Natural killer cell treated with Interleukin-12 subunit alpha and Interleukin-12 subunit beta and Interleukin-15 and Interleukin-18, amount 100 ng/mL, for 72 hours (primary cell): ENCODE results near the gene MED1. TPM values are rescaled to one million over a fixed set of nuclear protein-coding genes. Genes with fewer than 3 reads are reported as not detected.

Source experiments
- ATAC-seq, 2 donors: fragments of 150-1000 bp; cut with Tn5 transposase in 1 of 2; sonication (Bioruptor Pico), chemical (Tn5 transposase) in 1 of 2; 2 replicates each; pipeline ENCODE4 v1.10.0; 2021
- DNase-seq: peaks from one replicate; pipeline ENCODE4 v3.0.0; 2022; ENCODE audit warnings: low spot score
- H3K27ac Mint-ChIP-seq, 2 donors: 1 replicate in 1 of 2; 2 replicates in 1 of 2; pipeline ENCODE4 v1.8.0; 2022; ENCODE audit warnings: mixed read lengths in 2 of 2, mild to moderate bottlenecking in 1 of 2, moderate library complexity in 1 of 2
- H3K27me3 Mint-ChIP-seq, 2 donors: 1 replicate in 1 of 2; 2 replicates in 1 of 2; pipeline ENCODE4 v1.8.0; 2022; ENCODE audit warnings: mixed read lengths in 2 of 2
- H3K36me3 Mint-ChIP-seq: one replicate; pipeline ENCODE4 v1.8.0; 2022; ENCODE audit warnings: mixed read lengths
- H3K4me1 Mint-ChIP-seq, 2 donors: 1 replicate in 1 of 2; 2 replicates in 1 of 2; pipeline ENCODE4 v1.8.0; 2022; ENCODE audit warnings: low read depth in 2 of 2, mixed read lengths in 2 of 2, mild to moderate bottlenecking in 1 of 2
- H3K4me3 Mint-ChIP-seq: one replicate; pipeline ENCODE4 v1.8.0; 2022; ENCODE audit warnings: mixed read lengths
- H3K9me3 Mint-ChIP-seq: 2 replicates; pipeline ENCODE4 v1.8.0; 2022; ENCODE audit warnings: mixed read lengths
- total RNA-seq, 2 donors: library from RNA; stranded (reverse); gene quantifications; one replicate each; pipeline ENCODE4 v1.2.3, GENCODE V29; 2022

The MED1 gene
- total RNA-seq, 2 donors from 2014 or later: 66.1 to 67.2 TPM

GRCh38 chr17:39405436-39405835, 45.6 kb downstream of the MED1 start:
- peaks cover 24 to 45% of the 10 kb centered on the region in 2 donors for H3K4me1 Mint-ChIP-seq
- H3K36me3 Mint-ChIP-seq: peaks cover 28% of the 10 kb centered on the region
- H3K27ac Mint-ChIP-seq: peak overlapping the region; percentile 91

GRCh38 chr17:39404542-39405378, 46.3 kb downstream of the MED1 start:
- H3K4me1 Mint-ChIP-seq: peaks cover 30 to 52% of the 10 kb centered on the region in 2 donors

More at GRCh38 chr17:39405436-39405835, 45.6 kb downstream of the MED1 start:
- no peak for ATAC-seq
- Mint-ChIP-seq H3K4me3 (peak overlapping the region; percentile 81), H3K27me3 (no peaks in the 10 kb centered on the region), H3K9me3 (no peaks in the 10 kb centered on the region)
- no peak for DNase-seq

DNA sequence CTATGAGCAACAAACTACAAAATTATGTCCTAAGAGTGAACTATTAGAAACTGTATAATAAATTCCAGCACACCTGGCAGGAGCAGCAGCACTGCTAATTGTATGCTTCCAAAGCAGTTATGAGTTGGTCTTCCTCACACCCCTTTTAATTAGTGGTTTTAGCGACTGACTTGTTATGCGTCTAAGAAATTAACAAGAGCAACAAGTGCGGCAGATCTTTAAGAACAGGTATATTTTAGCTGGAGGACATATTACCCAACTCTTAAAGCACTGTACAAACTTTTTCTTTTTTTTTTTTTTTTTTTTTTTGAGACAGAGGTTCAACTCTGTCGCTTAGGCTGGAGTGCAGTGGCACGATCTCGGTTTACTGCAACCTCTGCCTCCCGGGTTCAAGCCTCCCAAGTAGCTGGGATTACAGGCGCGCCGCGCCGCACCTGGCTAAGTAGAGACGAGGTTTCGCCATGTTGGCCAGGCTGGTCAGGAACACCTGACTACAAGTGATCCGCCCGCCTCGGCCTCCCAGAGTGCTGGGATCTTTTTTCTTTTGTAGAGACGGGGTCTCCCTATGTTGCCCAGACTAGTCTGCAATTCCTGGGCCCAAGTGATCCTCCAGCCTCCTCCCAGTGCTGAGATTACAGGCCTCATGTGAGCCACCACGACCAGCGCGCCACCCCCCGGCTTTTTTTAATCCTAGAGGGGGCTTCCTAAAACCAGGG, 48.0 kb downstream of the MED1 start:
- H3K27ac Mint-ChIP-seq: peak overlapping the region; percentile 46 to 93
- H3K4me1 Mint-ChIP-seq: peaks cover 30 to 52% of the 10 kb centered on the region in 2 donors

More at GRCh38 chr17:39404542-39405378, 46.3 kb downstream of the MED1 start:
- DNase-seq (no peak), ATAC-seq (peak; percentile 24 to 56)
- peak overlapping the region; percentile 81 for H3K4me3 Mint-ChIP-seq
- H3K27ac Mint-ChIP-seq: peak overlapping the region; percentile 91
- no peaks in the 10 kb centered on the region for H3K9me3 Mint-ChIP-seq
- no peaks in the 10 kb centered on the region for H3K27me3 Mint-ChIP-seq
- H3K36me3 Mint-ChIP-seq: peaks cover 21% of the 10 kb centered on the region

DNA sequence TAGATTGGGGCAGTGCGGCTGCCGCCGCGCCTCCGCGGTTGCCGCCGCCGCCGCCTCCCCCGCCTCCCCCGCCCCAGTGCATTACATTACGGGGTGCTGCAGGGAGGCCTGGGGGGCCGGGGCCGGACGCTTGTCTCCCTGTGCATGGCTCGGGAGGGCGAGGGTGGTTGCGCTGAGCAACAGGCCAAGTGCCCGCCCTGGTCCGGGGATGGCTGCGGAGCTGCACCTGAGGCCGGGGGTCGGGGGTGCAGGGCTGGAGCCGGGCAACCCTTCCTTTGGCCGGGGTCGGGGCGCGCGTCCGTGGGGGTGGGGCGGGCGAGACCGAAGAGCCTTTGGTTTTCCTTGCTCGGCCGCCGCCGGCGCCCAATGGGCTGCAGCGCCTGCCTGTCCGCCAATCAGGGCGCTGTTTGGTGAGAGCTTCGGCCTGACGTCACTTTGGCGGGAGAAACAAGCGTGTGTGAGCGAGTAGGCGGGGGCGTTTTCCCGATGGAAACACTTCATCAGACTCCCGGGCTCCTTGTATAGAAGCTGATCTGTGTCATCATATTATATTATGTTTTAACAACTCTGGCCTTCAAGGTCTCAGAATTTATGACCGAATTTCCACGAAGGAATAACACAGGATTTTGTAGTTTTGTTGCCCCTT, 48.7 kb downstream of the MED1 start:
- peak overlapping the region; percentile 98 for H3K4me3 Mint-ChIP-seq
- H3K27ac Mint-ChIP-seq: peak overlapping the region; percentile 46 to 93
- no peaks in the 10 kb centered on the region for H3K9me3 Mint-ChIP-seq
- DNase-seq (peak; percentile 93), ATAC-seq (peak; percentile 79 to 89)
- peaks cover under 1% of the 10 kb centered on the region for H3K36me3 Mint-ChIP-seq
- peaks cover 30 to 47% of the 10 kb centered on the region in 2 donors for H3K4me1 Mint-ChIP-seq
- no peaks in the 10 kb centered on the region for H3K27me3 Mint-ChIP-seq

More for the DNA sequence above, 48.0 kb downstream of the MED1 start:
- no peak for DNase-seq
- Mint-ChIP-seq H3K4me3 (peak overlapping the region; percentile 98), H3K36me3 (peaks cover 7% of the 10 kb centered on the region), H3K9me3 (no peaks in the 10 kb centered on the region), H3K27me3 (no peaks in the 10 kb centered on the region)
- no peak for ATAC-seq

DNA sequence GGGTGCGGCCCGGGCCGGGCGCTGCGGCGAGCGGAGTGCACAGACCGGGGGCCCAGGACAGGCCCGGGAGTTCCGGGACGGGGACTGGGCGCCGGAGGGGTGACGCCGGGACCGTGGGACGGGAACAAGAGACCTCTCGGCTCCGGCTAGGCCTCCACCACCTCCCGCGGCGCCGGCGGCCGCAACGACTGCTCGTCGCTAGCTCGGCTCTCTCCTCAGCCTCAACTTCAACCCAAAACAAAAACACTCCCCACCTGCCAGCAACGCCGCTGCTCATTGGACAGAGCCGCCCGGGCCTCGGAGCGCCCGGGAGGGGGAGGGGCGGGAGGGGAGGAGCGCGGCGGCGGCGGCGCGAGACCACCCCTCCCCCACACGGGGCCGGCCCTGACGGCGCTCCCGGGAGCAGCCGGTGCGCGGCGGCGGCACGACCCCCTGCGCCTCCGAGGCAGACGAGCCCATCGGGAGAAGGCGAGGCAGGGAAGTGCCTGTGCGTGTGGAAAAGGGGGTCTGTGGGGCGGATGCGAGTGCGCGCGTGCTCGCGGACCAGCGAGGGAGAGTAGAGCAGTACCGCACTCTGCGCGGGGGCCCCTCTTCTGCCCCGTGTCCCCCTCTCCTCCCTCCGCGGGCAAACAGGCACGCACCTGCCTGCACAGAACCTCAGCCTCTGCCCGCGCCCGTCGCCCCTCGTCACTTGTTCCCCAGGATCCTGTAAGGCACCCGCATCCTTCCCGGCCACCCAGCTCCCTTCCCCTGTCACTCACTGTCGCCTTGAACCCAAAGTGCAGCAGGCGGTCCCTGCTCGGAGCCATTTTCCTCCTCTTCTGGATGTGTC, 49.4 kb downstream of the MED1 start, which contains the start of gene FBXL20:
FBXL20 (minus strand) TSS at position 215 of the 832 bp plus-strand sequence. CDS start 224 bp downstream, outside the sequence.
- H3K9me3 Mint-ChIP-seq: no peaks in the 10 kb centered on the region
- no peaks in the 10 kb centered on the region for H3K36me3 Mint-ChIP-seq
- H3K4me1 Mint-ChIP-seq: peaks cover 30 to 42% of the 10 kb centered on the region in 2 donors

GRCh38 chr17:39400547-39401411, 50.3 kb downstream of the MED1 start:
- no peaks in the 10 kb centered on the region for H3K27me3 Mint-ChIP-seq
- peak in 1 of 2 donors; percentile 3 for ATAC-seq
- peak overlapping the region; percentile 98 for H3K4me3 Mint-ChIP-seq
- peak overlapping the region; percentile 76 to 93 for H3K27ac Mint-ChIP-seq
- no peaks in the 10 kb centered on the region for H3K9me3 Mint-ChIP-seq
- H3K4me1 Mint-ChIP-seq: peaks cover 30 to 38% of the 10 kb centered on the region in 2 donors
- no peaks in the 10 kb centered on the region for H3K36me3 Mint-ChIP-seq
- no peak for DNase-seq

More for the DNA sequence above, 49.4 kb downstream of the MED1 start, which contains the start of gene FBXL20:
- peak within 1 kb of the TSS; percentile 76 to 93 for H3K27ac Mint-ChIP-seq
- peak; percentile 86 to 90 for ATAC-seq
- H3K4me3 Mint-ChIP-seq: peak within 1 kb of the TSS; percentile 98
- H3K27me3 Mint-ChIP-seq: no peaks in the 10 kb centered on the region
- DNase-seq: peak; percentile 92

DNA sequence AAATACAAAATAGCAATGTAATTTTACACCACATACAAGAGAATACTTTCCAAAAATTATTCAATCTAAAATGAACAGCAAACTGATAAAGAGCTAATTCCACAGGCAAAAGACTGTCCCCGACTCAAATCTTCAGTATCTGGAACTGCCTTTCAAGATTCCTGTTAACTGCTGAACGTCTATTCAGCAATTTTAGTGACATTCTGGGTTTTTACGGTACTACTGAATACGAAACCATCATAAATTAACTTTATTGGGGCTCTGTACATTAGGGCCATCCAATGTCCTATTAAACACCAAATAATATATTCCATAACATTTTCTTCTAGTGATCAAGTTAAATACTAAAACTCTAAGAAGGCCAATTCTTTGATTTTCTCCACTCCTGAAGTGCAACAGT, 51.3 kb downstream of the MED1 start:
- no peak for DNase-seq

DNA sequence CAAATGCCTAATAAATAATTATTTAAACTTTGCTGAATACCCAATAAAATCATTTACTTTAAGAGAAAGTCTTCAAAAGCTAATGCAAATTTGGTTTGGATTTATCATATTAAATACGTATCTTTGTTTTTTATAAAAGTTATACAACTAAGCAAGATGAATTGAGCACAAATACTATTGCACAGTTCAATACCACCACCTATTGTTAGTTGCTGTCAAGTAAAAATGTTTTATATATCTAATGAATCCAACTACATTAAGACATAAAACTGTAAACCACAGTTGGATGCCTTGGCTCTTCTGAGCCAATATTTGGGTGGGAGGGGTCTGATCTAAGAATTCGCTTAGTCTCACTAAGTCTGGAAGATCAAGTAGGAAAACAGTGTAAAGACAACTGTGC, 57.3 kb downstream of the MED1 start:
- Mint-ChIP-seq H3K36me3 (no peaks in the 10 kb centered on the region), H3K27me3 (no peaks in the 10 kb centered on the region), H3K9me3 (no peaks in the 10 kb centered on the region), H3K27ac (no peak overlapping the region), H3K4me1 (peaks cover 0 to 5% of the 10 kb centered on the region in 2 donors), H3K4me3 (no peak overlapping the region)
- DNase-seq (no peak), ATAC-seq (no peak)

More for the DNA sequence above, 51.3 kb downstream of the MED1 start:
- H3K4me3 Mint-ChIP-seq: peak overlapping the region; percentile 98
- no peaks in the 10 kb centered on the region for H3K9me3 Mint-ChIP-seq
- no peaks in the 10 kb centered on the region for H3K36me3 Mint-ChIP-seq
- H3K27me3 Mint-ChIP-seq: no peaks in the 10 kb centered on the region
- peak overlapping the region in 1 of 2 donors; percentile 93 for H3K27ac Mint-ChIP-seq
- ATAC-seq: no peak
- peaks cover 23 to 33% of the 10 kb centered on the region in 2 donors for H3K4me1 Mint-ChIP-seq

DNA sequence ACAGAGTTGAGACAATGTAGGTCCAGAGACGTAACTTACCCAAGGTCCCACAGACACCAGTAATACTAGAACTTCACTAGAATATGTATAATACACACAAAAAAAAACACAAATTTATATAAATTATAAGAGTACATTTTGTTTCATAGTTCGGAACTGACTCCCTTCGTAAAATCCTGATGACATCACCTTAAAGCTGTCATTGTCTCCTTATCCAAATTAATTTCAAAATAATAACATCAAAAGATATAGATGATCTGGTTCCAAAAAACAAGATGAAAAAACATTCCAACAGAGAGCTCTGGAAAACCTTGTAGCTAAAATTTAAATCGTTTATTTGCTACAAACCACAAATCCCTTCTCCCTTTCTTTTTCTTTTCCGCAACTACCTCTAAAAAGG, 59.6 kb downstream of the MED1 start:
- DNase-seq: no peak
- ATAC-seq: no peak
- H3K27me3 Mint-ChIP-seq: no peaks in the 10 kb centered on the region
- no peak overlapping the region for H3K4me3 Mint-ChIP-seq
- no peak overlapping the region for H3K27ac Mint-ChIP-seq
- H3K9me3 Mint-ChIP-seq: no peaks in the 10 kb centered on the region
- H3K4me1 Mint-ChIP-seq: peaks cover 3 to 5% of the 10 kb centered on the region in 2 donors
- no peaks in the 10 kb centered on the region for H3K36me3 Mint-ChIP-seq

GRCh38 chr17:39385040-39385439, 66.0 kb downstream of the MED1 start:
- H3K4me1 Mint-ChIP-seq: peaks cover 6 to 9% of the 10 kb centered on the region in 2 donors
- DNase-seq (no peak), ATAC-seq (no peak)
- H3K4me3 Mint-ChIP-seq: no peak overlapping the region
- H3K27ac Mint-ChIP-seq: no peak overlapping the region
- H3K36me3 Mint-ChIP-seq: no peaks in the 10 kb centered on the region
- H3K9me3 Mint-ChIP-seq: no peaks in the 10 kb centered on the region
- H3K27me3 Mint-ChIP-seq: no peaks in the 10 kb centered on the region

GRCh38 chr17:39380144-39380543, 70.9 kb downstream of the MED1 start:
- no peaks in the 10 kb centered on the region for H3K9me3 Mint-ChIP-seq
- ATAC-seq (peak in 1 of 2 donors; percentile 48), DNase-seq (no peak)
- no peaks in the 10 kb centered on the region for H3K36me3 Mint-ChIP-seq
- peaks cover 28 to 31% of the 10 kb centered on the region in 2 donors for H3K4me1 Mint-ChIP-seq
- no peaks in the 10 kb centered on the region for H3K27me3 Mint-ChIP-seq
- H3K4me3 Mint-ChIP-seq: no peak overlapping the region
- no peak overlapping the region for H3K27ac Mint-ChIP-seq

GRCh38 chr17:39376434-39376833, 74.6 kb downstream of the MED1 start:
- H3K27ac Mint-ChIP-seq: no peak overlapping the region
- no peaks in the 10 kb centered on the region for H3K9me3 Mint-ChIP-seq
- DNase-seq (no peak), ATAC-seq (no peak)
- H3K27me3 Mint-ChIP-seq: no peaks in the 10 kb centered on the region
- H3K4me1 Mint-ChIP-seq: peaks cover 30 to 31% of the 10 kb centered on the region in 2 donors
- no peak overlapping the region for H3K4me3 Mint-ChIP-seq
- no peaks in the 10 kb centered on the region for H3K36me3 Mint-ChIP-seq
